Lower leg skin (tissue), 3 donors: Measurements from ENCODE around the gene LRRC63.

Source experiments
- CTCF ChIP-seq, 3 donors: fragments of 450-650 bp; IDR thresholded peaks; one replicate each; pipeline ENCODE4 v1.5.1; 2016; ENCODE audit warnings: antibody characterized with exemption in 3 of 3, mild to moderate bottlenecking in 3 of 3, moderate library complexity in 2 of 3
- POLR2A ChIP-seq, 2 donors: fragments of 450-650 bp; IDR thresholded peaks; one replicate each; pipeline ENCODE4 v1.6.1; 2016 to 2017; ENCODE audit warnings: antibody characterized with exemption in 2 of 2, mild to moderate bottlenecking in 1 of 2, moderate library complexity in 1 of 2

DNA sequence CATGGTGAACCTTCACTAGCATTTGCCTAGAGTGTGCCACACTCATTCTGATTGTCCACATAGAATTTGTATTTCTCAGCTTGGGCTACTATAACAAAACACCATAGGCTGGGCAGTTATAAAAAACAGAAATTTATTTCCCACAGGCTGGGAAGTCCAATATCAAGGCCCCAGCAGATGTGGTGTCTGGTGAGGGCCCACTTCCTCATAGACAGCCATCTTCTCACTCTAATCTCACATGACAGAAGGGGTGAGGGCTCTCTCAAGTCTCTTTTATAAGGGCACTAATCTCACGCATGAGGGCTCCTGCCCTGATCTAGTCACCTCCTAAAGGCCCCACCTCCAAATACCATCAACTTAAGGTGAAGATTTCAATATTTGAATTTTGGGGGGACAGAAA is 53.6 kb downstream of the LRRC63 start:
- TF ChIP-seq CTCF (IDR thresholded peaks at IDR 0.05) (no peak), POLR2A (IDR thresholded peaks at IDR 0.05) (no peak)
